HFFc6 (cell line): ENCODE measurements around the gene KIAA0513. TPM values are rescaled to one million over a fixed set of nuclear protein-coding genes. Genes with fewer than 3 reads are reported as not detected.
"Not testable (repeated sequence)": the region's sequence is repeated elsewhere in the genome, so short reads cannot be mapped to it uniquely, and the experiment has no call there.

Experiments
- DNase-seq: peaks from one replicate; pipeline ENCODE4 v3.0.0-alpha.2; 2018
- H3K27ac Mint-ChIP-seq: 2 replicates; pipeline ENCODE4 v1.8.0; 2020; ENCODE audit warnings: mild to moderate bottlenecking, mixed read lengths
- H3K27me3 Mint-ChIP-seq: 2 replicates; pipeline ENCODE4 v1.8.0; 2021; ENCODE audit warnings: mild to moderate bottlenecking, moderate library complexity, mixed read lengths; ENCODE audit not compliant: insufficient read depth
- H3K36me3 Mint-ChIP-seq: 2 replicates; pipeline ENCODE4 v1.8.0; 2021; ENCODE audit warnings: low read depth, mixed read lengths
- H3K4me1 Mint-ChIP-seq: 2 replicates; pipeline ENCODE4 v1.8.0; 2020; ENCODE audit warnings: low read depth, mixed read lengths
- H3K4me3 Mint-ChIP-seq: 2 replicates; pipeline ENCODE4 v1.8.0; 2020; ENCODE audit warnings: mild to moderate bottlenecking, moderate library complexity, mixed read lengths
- H3K9me3 Mint-ChIP-seq: 2 replicates; pipeline ENCODE4 v1.8.0; 2020; ENCODE audit warnings: mild to moderate bottlenecking, mixed read lengths
- total RNA-seq, 6 experiments: library from RNA; stranded (reverse); fragmentation: NEBNext Ultra II Directional; extraction: Animal tissue kit (Norgen Biotek cat#: 25700); gene quantifications; 2 replicates in 1 of 6; 3 replicates in 5 of 6; pipeline ENCODE4 v1.2.3, GENCODE V29; 2021
- TF ChIP-seq, protein P1 (sequence below): fragments of 200-600 bp; sonication (generic); IDR thresholded peaks from 2 replicates; pipeline ENCODE4 v1.5.0; 2021; ENCODE audit warnings: antibody characterized with exemption, mild to moderate bottlenecking

The KIAA0513 gene
- total RNA-seq, 6 experiments from 2014 or later: 12.5 to 15.4 (median 13.8) TPM

- TF ChIP-seq, protein P1, sequence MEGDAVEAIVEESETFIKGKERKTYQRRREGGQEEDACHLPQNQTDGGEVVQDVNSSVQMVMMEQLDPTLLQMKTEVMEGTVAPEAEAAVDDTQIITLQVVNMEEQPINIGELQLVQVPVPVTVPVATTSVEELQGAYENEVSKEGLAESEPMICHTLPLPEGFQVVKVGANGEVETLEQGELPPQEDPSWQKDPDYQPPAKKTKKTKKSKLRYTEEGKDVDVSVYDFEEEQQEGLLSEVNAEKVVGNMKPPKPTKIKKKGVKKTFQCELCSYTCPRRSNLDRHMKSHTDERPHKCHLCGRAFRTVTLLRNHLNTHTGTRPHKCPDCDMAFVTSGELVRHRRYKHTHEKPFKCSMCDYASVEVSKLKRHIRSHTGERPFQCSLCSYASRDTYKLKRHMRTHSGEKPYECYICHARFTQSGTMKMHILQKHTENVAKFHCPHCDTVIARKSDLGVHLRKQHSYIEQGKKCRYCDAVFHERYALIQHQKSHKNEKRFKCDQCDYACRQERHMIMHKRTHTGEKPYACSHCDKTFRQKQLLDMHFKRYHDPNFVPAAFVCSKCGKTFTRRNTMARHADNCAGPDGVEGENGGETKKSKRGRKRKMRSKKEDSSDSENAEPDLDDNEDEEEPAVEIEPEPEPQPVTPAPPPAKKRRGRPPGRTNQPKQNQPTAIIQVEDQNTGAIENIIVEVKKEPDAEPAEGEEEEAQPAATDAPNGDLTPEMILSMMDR: no peak
- Mint-ChIP-seq H3K36me3 (peaks cover 12% of the 10 kb centered on the region), H3K27ac (no peak overlapping the region), H3K4me1 (no peaks in the 10 kb centered on the region), H3K4me3 (no peak overlapping the region), H3K9me3 (no peaks in the 10 kb centered on the region), H3K27me3 (peaks cover 2% of the 10 kb centered on the region; the same call in 1 of the 2 replicates)
- no peak for DNase-seq
Measured at GRCh38 chr16:85048921-85049562, 21.4 kb downstream of the KIAA0513 start.

DNA sequence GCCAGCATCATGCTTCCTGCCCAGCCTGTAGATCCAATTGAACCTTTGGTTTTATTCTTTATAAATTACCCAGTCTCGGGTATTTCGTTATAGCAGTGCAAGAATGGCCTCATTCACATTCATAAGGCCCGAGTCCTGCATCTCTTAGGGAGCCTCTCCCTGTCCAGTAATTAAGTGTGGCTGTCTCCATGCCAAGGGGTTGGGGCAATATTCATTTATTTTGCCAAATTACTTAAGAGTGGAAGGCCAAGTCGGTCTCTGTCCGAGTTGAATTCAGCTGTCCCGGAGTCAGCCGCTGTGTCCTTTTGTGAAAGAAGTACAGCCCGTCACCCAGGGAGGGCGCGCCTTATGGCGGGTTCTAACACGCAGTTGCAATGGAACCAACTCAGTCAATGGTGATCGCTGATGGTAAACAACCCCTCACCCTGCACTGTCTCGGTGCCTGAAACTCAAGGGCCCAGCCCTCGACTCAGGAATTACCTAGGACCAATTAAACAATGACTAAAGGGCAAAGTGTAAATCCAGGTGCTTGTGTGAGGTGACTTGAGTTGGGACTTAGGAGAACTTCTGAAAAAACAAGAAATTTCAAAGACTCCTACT lies 22.2 kb downstream of the KIAA0513 start:
- H3K27me3 Mint-ChIP-seq: peaks cover 2% of the 10 kb centered on the region; the same call in 1 of the 2 replicates
- no peak overlapping the region for H3K27ac Mint-ChIP-seq
- peaks cover under 1% of the 10 kb centered on the region for H3K4me1 Mint-ChIP-seq

DNA sequence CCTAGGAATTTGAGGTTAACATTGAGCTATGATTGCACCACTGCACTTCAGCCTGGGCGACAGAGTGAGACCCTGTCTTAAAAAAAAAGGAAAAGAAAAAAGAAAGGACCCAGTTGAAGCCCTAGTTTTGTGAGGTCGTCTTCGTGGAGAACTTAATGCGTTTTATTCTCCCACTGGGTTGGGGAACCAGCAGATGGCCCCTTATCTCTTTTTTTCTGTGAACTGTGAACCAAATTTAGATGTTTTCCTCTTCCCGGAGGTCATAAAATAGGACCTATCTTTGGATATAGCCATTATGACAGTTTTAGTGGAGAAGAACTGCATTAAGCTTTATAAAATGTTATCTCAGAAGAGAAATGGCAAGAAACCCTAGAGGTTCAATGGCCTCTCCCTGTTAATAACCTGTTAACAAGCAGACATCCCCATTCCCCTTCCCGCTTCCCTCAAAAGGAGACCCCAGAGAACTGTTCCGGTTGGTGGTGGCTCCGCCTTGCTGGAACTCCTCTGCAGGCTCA lies 23.5 kb downstream of the KIAA0513 start:
- Mint-ChIP-seq H3K27ac (no peak overlapping the region), H3K4me1 (peaks cover 14% of the 10 kb centered on the region), H3K36me3 (peaks cover 9% of the 10 kb centered on the region), H3K4me3 (no peak overlapping the region), H3K9me3 (no peaks in the 10 kb centered on the region), H3K27me3 (peaks cover 2% of the 10 kb centered on the region; the same call in 1 of the 2 replicates)
- no peak for DNase-seq
- TF ChIP-seq, protein P1: no peak

More for the DNA sequence above, 22.2 kb downstream of the KIAA0513 start:
- no peak for DNase-seq
- no peak overlapping the region for H3K4me3 Mint-ChIP-seq
- TF ChIP-seq, protein P1: no peak
- peaks cover 12% of the 10 kb centered on the region for H3K36me3 Mint-ChIP-seq
- no peaks in the 10 kb centered on the region for H3K9me3 Mint-ChIP-seq

DNA sequence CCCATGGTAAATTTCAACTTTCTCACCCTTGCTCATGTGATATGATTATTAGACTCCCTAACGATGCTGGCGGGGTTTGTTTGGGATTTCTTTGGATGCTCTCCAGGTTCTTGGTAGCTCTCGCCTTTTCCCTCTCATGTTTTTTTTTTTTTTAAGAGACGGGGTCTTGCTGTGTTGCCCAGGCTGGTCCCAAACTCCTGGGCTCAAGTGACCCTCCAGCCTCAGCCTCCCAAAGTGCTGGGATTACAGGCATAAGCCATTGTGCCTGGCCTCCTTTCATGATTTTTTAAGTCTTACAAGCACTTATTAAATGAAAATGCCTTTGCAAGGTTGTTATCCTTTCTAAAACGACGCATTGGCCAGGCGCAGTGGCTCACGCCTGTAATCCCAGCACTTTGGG lies 24.1 kb downstream of the KIAA0513 start:
- Mint-ChIP-seq H3K4me3 (no peak overlapping the region), H3K4me1 (peaks cover 18% of the 10 kb centered on the region), H3K27ac (no peak overlapping the region), H3K36me3 (peaks cover 5% of the 10 kb centered on the region; the same call in 1 of the 2 replicates), H3K9me3 (no peaks in the 10 kb centered on the region), H3K27me3 (peaks cover 2% of the 10 kb centered on the region; the same call in 1 of the 2 replicates)
- no peak for DNase-seq
- TF ChIP-seq, protein P1: no peak

DNA sequence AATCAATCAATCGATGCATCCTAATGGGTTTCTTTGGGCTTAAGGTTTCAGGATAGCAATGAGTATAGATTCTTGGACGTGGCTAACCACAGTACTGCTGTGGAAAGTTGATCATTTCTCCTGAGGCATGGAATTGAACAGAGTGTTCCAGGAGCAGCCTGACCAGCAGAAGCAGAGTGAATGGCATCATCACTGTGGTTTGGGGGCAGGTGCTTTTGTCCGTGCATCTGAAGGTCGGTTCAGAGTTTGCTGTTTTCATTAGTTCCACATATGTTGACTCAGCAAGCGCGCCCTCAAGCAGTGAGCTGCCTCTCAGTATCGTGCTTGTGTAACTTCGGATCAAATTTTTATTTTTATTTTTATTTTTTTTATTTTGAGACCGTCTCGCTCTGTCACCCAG lies 24.9 kb downstream of the KIAA0513 start:
- peaks cover 5% of the 10 kb centered on the region; the same call in 1 of the 2 replicates for H3K36me3 Mint-ChIP-seq
- H3K9me3 Mint-ChIP-seq: no peaks in the 10 kb centered on the region
- H3K27me3 Mint-ChIP-seq: peaks cover 2% of the 10 kb centered on the region; the same call in 1 of the 2 replicates
- H3K27ac Mint-ChIP-seq: no peak overlapping the region
- no peak overlapping the region for H3K4me3 Mint-ChIP-seq
- peaks cover 18% of the 10 kb centered on the region for H3K4me1 Mint-ChIP-seq
- TF ChIP-seq, protein P1: no peak
- DNase-seq: no peak

DNA sequence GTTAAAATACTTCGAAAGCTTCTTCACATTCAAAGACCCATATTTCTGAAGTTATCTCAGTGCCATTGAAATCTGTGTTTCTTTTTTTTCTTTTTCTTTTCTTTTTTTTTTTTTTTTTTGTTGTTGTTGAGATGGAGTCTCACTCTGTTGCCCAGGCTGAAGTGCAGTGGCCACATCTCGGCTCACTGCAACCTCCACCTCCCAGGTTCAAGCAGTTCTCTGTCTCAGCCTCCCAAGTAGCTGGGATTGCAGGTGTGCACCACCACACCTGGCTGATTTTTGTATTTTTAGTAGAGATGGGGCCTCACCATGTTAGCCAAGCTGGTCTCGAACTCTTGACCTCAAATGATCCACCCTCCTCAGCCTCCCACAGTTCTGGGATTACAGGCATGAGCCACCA lies 26.7 kb downstream of the KIAA0513 start:
- not testable (repeated sequence) for DNase-seq, H3K36me3 Mint-ChIP-seq, H3K27me3 Mint-ChIP-seq, H3K9me3 Mint-ChIP-seq, H3K4me3 Mint-ChIP-seq, H3K27ac Mint-ChIP-seq
- H3K4me1 Mint-ChIP-seq: peaks cover 18% of the 10 kb centered on the region
